Osteocyte (in vitro differentiated cells): ENCODE data around the gene CXCL10. TPM values are rescaled to one million over a fixed set of nuclear protein-coding genes. Genes with fewer than 3 reads are reported as not detected.

ENCODE experiments used
- DNase-seq: peaks from one replicate; pipeline ENCODE4 v3.0.0; 2021; ENCODE audit warnings: mixed read lengths; ENCODE audit not compliant: unreplicated experiment; ENCODE audit errors: extremely low spot score
- H3K27ac Mint-ChIP-seq: one replicate; pipeline ENCODE4 v1.8.0; 2021; ENCODE audit warnings: mild to moderate bottlenecking, mixed read lengths; ENCODE audit not compliant: unreplicated experiment
- H3K27me3 Mint-ChIP-seq: one replicate; pipeline ENCODE4 v1.8.0; 2021; ENCODE audit warnings: mixed read lengths; ENCODE audit not compliant: unreplicated experiment
- H3K36me3 Mint-ChIP-seq: one replicate; pipeline ENCODE4 v1.8.0; 2021; ENCODE audit warnings: mixed read lengths; ENCODE audit not compliant: unreplicated experiment
- H3K4me1 Mint-ChIP-seq: one replicate; pipeline ENCODE4 v1.8.0; 2021; ENCODE audit warnings: mixed read lengths; ENCODE audit not compliant: unreplicated experiment
- H3K4me3 Mint-ChIP-seq: one replicate; pipeline ENCODE4 v1.8.0; 2021; ENCODE audit warnings: mild to moderate bottlenecking, moderate library complexity, mixed read lengths; ENCODE audit not compliant: unreplicated experiment
- H3K9me3 Mint-ChIP-seq: one replicate; pipeline ENCODE4 v1.8.0; 2021; ENCODE audit warnings: mixed read lengths; ENCODE audit not compliant: unreplicated experiment
- CTCF ChIP-seq: fragments of 200-600 bp; sonication (generic); IDR thresholded peaks from 2 replicates; pipeline ENCODE4 v1.5.0; 2021; ENCODE audit warnings: antibody characterized with exemption, mild to moderate bottlenecking, moderate library complexity
- total RNA-seq: library from RNA; stranded (reverse); gene quantifications from 2 replicates; pipeline ENCODE4 v1.2.1, GENCODE V29; 2021

CXCL10 gene
- total RNA-seq, 1 donor from 2014 or later: not detected

- TF ChIP-seq CTCF: no peak
- Mint-ChIP-seq H3K4me3 (no peak overlapping the region), H3K4me1 (peaks cover 13% of the 10 kb centered on the region), H3K27me3 (peaks cover 31% of the 10 kb centered on the region), H3K9me3 (no peaks in the 10 kb centered on the region), H3K27ac (no peak overlapping the region), H3K36me3 (no peaks in the 10 kb centered on the region)
- DNase-seq: no peak
Measured at GRCh38 chr4:76013540-76013939, 9.8 kb downstream of the CXCL10 start.

- Mint-ChIP-seq H3K27ac (peak overlapping the region; percentile 88), H3K9me3 (no peaks in the 10 kb centered on the region), H3K4me3 (no peak overlapping the region), H3K4me1 (peaks cover 13% of the 10 kb centered on the region), H3K36me3 (no peaks in the 10 kb centered on the region), H3K27me3 (peaks cover 35% of the 10 kb centered on the region)
- no peak for DNase-seq
- no peak for TF ChIP-seq CTCF
Measured at GRCh38 chr4:76012388-76012801, 10.9 kb downstream of the CXCL10 start.

GRCh38 chr4:76011700-76012387 lies 11.5 kb downstream of the CXCL10 start:
- peak overlapping the region; percentile 88 for H3K27ac Mint-ChIP-seq
- no peak for TF ChIP-seq CTCF
- H3K4me3 Mint-ChIP-seq: peak overlapping the region; percentile 10
- DNase-seq: no peak
- no peaks in the 10 kb centered on the region for H3K9me3 Mint-ChIP-seq
- peaks cover 13% of the 10 kb centered on the region for H3K4me1 Mint-ChIP-seq
- H3K36me3 Mint-ChIP-seq: no peaks in the 10 kb centered on the region
- H3K27me3 Mint-ChIP-seq: peaks cover 41% of the 10 kb centered on the region

- Mint-ChIP-seq H3K4me3 (no peak overlapping the region), H3K36me3 (no peaks in the 10 kb centered on the region), H3K27ac (peak overlapping the region; percentile 88), H3K27me3 (peaks cover 45% of the 10 kb centered on the region), H3K4me1 (peaks cover 13% of the 10 kb centered on the region), H3K9me3 (no peaks in the 10 kb centered on the region)
- DNase-seq: no peak
- no peak for TF ChIP-seq CTCF
Measured at GRCh38 chr4:76011018-76011670, 12.2 kb downstream of the CXCL10 start.

GRCh38 chr4:76010576-76010975 lies 12.7 kb downstream of the CXCL10 start:
- no peak for DNase-seq
- no peak overlapping the region for H3K4me3 Mint-ChIP-seq
- no peak overlapping the region for H3K27ac Mint-ChIP-seq
- no peaks in the 10 kb centered on the region for H3K36me3 Mint-ChIP-seq
- no peaks in the 10 kb centered on the region for H3K9me3 Mint-ChIP-seq
- TF ChIP-seq CTCF: no peak
- peaks cover 13% of the 10 kb centered on the region for H3K4me1 Mint-ChIP-seq
- H3K27me3 Mint-ChIP-seq: peaks cover 51% of the 10 kb centered on the region
